HG02973 (cell line): ENCODE results near the gene CAPG.
"Not testable (repeated sequence)": the region's sequence is repeated elsewhere in the genome, so short reads cannot be mapped to it uniquely, and the experiment has no call there.

ENCODE experiments used
- ATAC-seq: cut with Tn5 transposase; IDR thresholded peaks from one replicate; pipeline ENCODE4 v1.9.1; 2021; ENCODE audit warnings: moderate library complexity; ENCODE audit not compliant: unreplicated experiment

Gene CAPG

GRCh38 chr2:85421260-85422071 lies 11.3 kb upstream of the CAPG start:
- ATAC-seq, result no peak

GRCh38 chr2:85420536-85421259 lies 10.5 kb upstream of the CAPG start:
- ATAC-seq, result peak; percentile 65

- ATAC-seq, result peak; percentile 2
Measured at GRCh38 chr2:85419009-85419675, 9.0 kb upstream of the CAPG start.

- ATAC-seq, result peak; percentile 79
Measured at GRCh38 chr2:85418132-85419008, 8.2 kb upstream of the CAPG start, which contains the start of gene SH2D6. Gene SH2D6, plus strand, starts transcription at chr2:85418714. Its CDS starts 10,752 bp downstream, at chr2:85429466.

GRCh38 chr2:85415980-85416650 lies 5.9 kb upstream of the CAPG start:
- ATAC-seq, result no peak

- no peak for ATAC-seq
Measured at GRCh38 chr2:85414761-85415553, 4.8 kb upstream of the CAPG start.

GRCh38 chr2:85414421-85414759 lies 4.2 kb upstream of the CAPG start:
- ATAC-seq, result not testable (repeated sequence)

GRCh38 chr2:85413592-85414420 lies 3.6 kb upstream of the CAPG start:
- ATAC-seq, result no peak

- ATAC-seq, result no peak
Measured at GRCh38 chr2:85411405-85411748, 1.2 kb upstream of the CAPG start.

- ATAC-seq, result no peak
Measured at GRCh38 chr2:85410584-85411404, 628 bp upstream of the CAPG start.

- ATAC-seq, result peak; percentile 42
Measured at GRCh38 chr2:85405201-85406059, 4.7 kb downstream of the CAPG start.

- no peak for ATAC-seq
Measured at GRCh38 chr2:85401844-85402243, 8.3 kb downstream of the CAPG start.

- no peak for ATAC-seq
Measured at GRCh38 chr2:85401464-85401805, 8.7 kb downstream of the CAPG start.

GRCh38 chr2:85400541-85401463 lies 9.4 kb downstream of the CAPG start:
- no peak for ATAC-seq

- ATAC-seq, result no peak
Measured at GRCh38 chr2:85400023-85400422, 10.1 kb downstream of the CAPG start.

GRCh38 chr2:85399183-85399455 lies 11.0 kb downstream of the CAPG start:
- ATAC-seq, result no peak
